ENCODE measurements around the gene KIF5B. TPM values are rescaled to one million over a fixed set of nuclear protein-coding genes. Genes with fewer than 3 reads are reported as not detected.

The KIF5B gene
- total and polyA plus RNA-seq, 10 of the 15 experiments (the other 5 are each of a cell fraction or from before 2014, with no cell fraction given) = 14.7 to 47.4 (median 33.1) TPM

GRCh38 chr10:31994926-31995325 lies 61.3 kb downstream of the KIF5B start:
- Histone ChIP-seq H3K4me1 (ENCODE audit: control insufficient read depth, insufficient read depth, low read length) (no peaks in the 10 kb centered on the region), H3K36me3 (ENCODE audit: control insufficient read depth in 2 of 2, insufficient read depth in 2 of 2, low read length in 1 of 2) (no peaks in the 10 kb centered on the region), H3K27me3 (replicated peaks in 1 of 2; ENCODE audit: control insufficient read depth in 2 of 2, insufficient read depth in 2 of 2, low read length in 1 of 2) (no peaks in the 10 kb centered on the region), H4K20me1 (ENCODE audit: control insufficient read depth, insufficient read depth) (no peaks in the 10 kb centered on the region), H3K4me2 (ENCODE audit: control insufficient read depth, insufficient read depth) (no peak overlapping the region), H3K4me3 (no peak overlapping the region), H3K9me3 (replicated peaks; ENCODE audit: control insufficient read depth, insufficient read depth, low read length) (no peaks in the 10 kb centered on the region), H3K9ac (ENCODE audit: control insufficient read depth, insufficient read depth, low read length) (no peak overlapping the region), H2AFZ (ENCODE audit: control insufficient read depth, low read depth, low read length) (no peak overlapping the region), H3K79me2 (ENCODE audit: control insufficient read depth, insufficient read depth, low read length) (no peaks in the 10 kb centered on the region), H3K27ac (ENCODE audit: control insufficient read depth, insufficient read depth) (no peak overlapping the region)
- POLR2A ChIA-PET = no interaction called here
- SMC1A ChIA-PET (ENCODE audit: uncharacterized antibody, unreplicated experiment) = interaction anchor here (1.0 kb wide), 1 partner anchor 12 kb away, joined by 4 read pairs; no protein-coding TSS in a partner anchor
- no TSS peak for BruUV-seq (replicated peaks)
- in situ Hi-C loops (cut with MboI) (no loop called here), intact Hi-C loops (cut with micrococcal nuclease; ENCODE audit: unreplicated experiment) (loop anchor here (5.0 kb wide), 1 partner anchor 53 kb away; no protein-coding TSS in a partner anchor)
- WGBS (ENCODE audit: insufficient coverage, insufficient replicate concordance, low lambda C conversion rate, missing lambda C conversion rate) = 71% methylated on average over 6 of the region's 6 CpGs
- DNase-seq (ENCODE audit: low read depth, low spot score) = no peak
- RAD21 ChIA-PET (ENCODE audit: unreplicated experiment) = no interaction called here
- no peak for FAIRE-seq
- CTCF ChIA-PET = interaction anchor here (1.0 to 2.7 kb wide), 2 partner anchors 30 to 133 kb away, joined by 3 to 15 read pairs; no protein-coding TSS in a partner anchor
- no peak for TF ChIP-seq HDGF (IDR thresholded peaks at IDR 0.05)
- TF ChIP-seq, protein P1, sequence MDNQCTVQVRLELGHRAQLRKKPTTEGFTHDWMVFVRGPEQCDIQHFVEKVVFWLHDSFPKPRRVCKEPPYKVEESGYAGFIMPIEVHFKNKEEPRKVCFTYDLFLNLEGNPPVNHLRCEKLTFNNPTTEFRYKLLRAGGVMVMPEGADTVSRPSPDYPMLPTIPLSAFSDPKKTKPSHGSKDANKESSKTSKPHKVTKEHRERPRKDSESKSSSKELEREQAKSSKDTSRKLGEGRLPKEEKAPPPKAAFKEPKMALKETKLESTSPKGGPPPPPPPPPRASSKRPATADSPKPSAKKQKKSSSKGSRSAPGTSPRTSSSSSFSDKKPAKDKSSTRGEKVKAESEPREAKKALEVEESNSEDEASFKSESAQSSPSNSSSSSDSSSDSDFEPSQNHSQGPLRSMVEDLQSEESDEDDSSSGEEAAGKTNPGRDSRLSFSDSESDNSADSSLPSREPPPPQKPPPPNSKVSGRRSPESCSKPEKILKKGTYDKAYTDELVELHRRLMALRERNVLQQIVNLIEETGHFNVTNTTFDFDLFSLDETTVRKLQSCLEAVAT (IDR thresholded peaks at IDR 0.05) = no peak
- TF ChIP-seq ELK1 (IDR thresholded peaks at IDR 0.05; ENCODE audit: low read depth, low read length) = no peak
- TF ChIP-seq E2F4 (IDR thresholded peaks at IDR 0.05; ENCODE audit: low read depth, low read length) = no peak
- TF ChIP-seq, protein P2, sequence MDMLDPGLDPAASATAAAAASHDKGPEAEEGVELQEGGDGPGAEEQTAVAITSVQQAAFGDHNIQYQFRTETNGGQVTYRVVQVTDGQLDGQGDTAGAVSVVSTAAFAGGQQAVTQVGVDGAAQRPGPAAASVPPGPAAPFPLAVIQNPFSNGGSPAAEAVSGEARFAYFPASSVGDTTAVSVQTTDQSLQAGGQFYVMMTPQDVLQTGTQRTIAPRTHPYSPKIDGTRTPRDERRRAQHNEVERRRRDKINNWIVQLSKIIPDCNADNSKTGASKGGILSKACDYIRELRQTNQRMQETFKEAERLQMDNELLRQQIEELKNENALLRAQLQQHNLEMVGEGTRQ (IDR thresholded peaks at IDR 0.05; ENCODE audit: borderline replicate concordance, low read depth, low read length) = no peak
- TF ChIP-seq PML (IDR thresholded peaks at IDR 0.05; ENCODE audit: low read length) = no peak
- no peak for TF ChIP-seq FOXK2 (IDR thresholded peaks at IDR 0.05)
- TF ChIP-seq ZNF217 (IDR thresholded peaks at IDR 0.05) = no peak
- no peak for ATAC-seq

All from GM12878 (cell line).